SK-N-SH (cell line): ENCODE data around the gene DSE. TPM values are rescaled to one million over a fixed set of nuclear protein-coding genes. Genes with fewer than 3 reads are reported as not detected.
"Not testable (repeated sequence)": the region's sequence is repeated elsewhere in the genome, so short reads cannot be mapped to it uniquely, and the experiment has no call there.

ENCODE experiments used
- CTCF ChIA-PET: fragments of 300-600, 350-600 bp; formaldehyde crosslinking; extraction: SDS; loops from one replicate; lab custom pipeline; 2021; lab: Yijun Ruan, JAX
- POLR2A ChIA-PET: fragments of 350-600 bp; sonication (Branson Sonifier 250); formaldehyde crosslinking; extraction: SDS; loops from one replicate; lab custom pipeline; 2020; ENCODE audit warnings: antibody characterized with exemption, inconsistent platforms; lab: Yijun Ruan, JAX
- DNase-seq: peaks from one replicate; pipeline ENCODE4 v3.0.0; 2012
- H2AFZ ChIP-seq: fragments of 200-600 bp; sonication (generic); 2 replicates; pipeline ENCODE4 v1.8.1; 2016; ENCODE audit warnings: antibody characterized with exemption, mild to moderate bottlenecking, low read depth
- H3F3A ChIP-seq: fragments of 200-600 bp; sonication (generic); replicated peaks from 2 replicates; pipeline ENCODE3; 2016; ENCODE audit warnings: antibody characterized with exemption, mild to moderate bottlenecking; ENCODE audit not compliant: insufficient read depth
- H3K27ac ChIP-seq, 2 experiments: fragments of 200-500 bp in 1 of 2; fragments of 200-600 bp in 1 of 2; sonication (Bioruptor generic) in 1 of 2; sonication (generic), shearing (Covaris generic) in 1 of 2; 2 replicates each; pipeline versions ENCODE4 v1.5.1 to v1.6.1; 2014 to 2016; ENCODE audit warnings: low read depth in 2 of 2, inconsistent platforms in 1 of 2, low read length in 1 of 2, mild to moderate bottlenecking in 1 of 2, mixed read lengths in 1 of 2
- H3K27me3 ChIP-seq: fragments of 200-600 bp; sonication (generic), shearing (Covaris generic); 2 replicates; pipeline ENCODE4 v1.6.1; 2016; ENCODE audit warnings: mixed run types; ENCODE audit not compliant: insufficient read depth
- H3K36me3 ChIP-seq, 2 experiments: fragments of 200-500 bp in 1 of 2; fragments of 200-600 bp in 1 of 2; sonication (Bioruptor generic) in 1 of 2; sonication (generic) in 1 of 2; replicated peaks in 1 of 2; 2 replicates each; pipeline versions ENCODE3 to v1.5.1; 2014 to 2016; ENCODE audit warnings: low read length in 1 of 2, mild to moderate bottlenecking in 1 of 2; ENCODE audit not compliant: insufficient read depth in 2 of 2, control insufficient read depth in 1 of 2
- H3K4me1 ChIP-seq, 2 experiments: fragments of 200-500 bp in 1 of 2; fragments of 200-600 bp in 1 of 2; sonication (Bioruptor generic) in 1 of 2; sonication (generic), shearing (Covaris generic) in 1 of 2; 2 replicates each; pipeline versions ENCODE4 v1.5.1 to v1.6.1; 2014 to 2016; ENCODE audit warnings: low read depth in 1 of 2, low read length in 1 of 2, mixed run types in 1 of 2; ENCODE audit not compliant: insufficient read depth in 2 of 2, control insufficient read depth in 1 of 2
- H3K4me2 ChIP-seq: fragments of 200-600 bp; sonication (generic), shearing (Covaris generic); 2 replicates; pipeline ENCODE4 v1.6.1; 2017; ENCODE audit warnings: mixed run types
- H3K4me3 ChIP-seq, 2 experiments: fragments of 200-500 bp in 1 of 2; fragments of 200-600 bp in 1 of 2; sonication (Bioruptor generic) in 1 of 2; sonication (generic), shearing (Covaris generic) in 1 of 2; 2 replicates each; pipeline versions ENCODE4 v1.5.1 to v1.8.1; 2014 to 2016; ENCODE audit warnings: low read depth in 2 of 2, inconsistent platforms in 1 of 2, low read length in 1 of 2, mild to moderate bottlenecking in 1 of 2, mixed read lengths in 1 of 2, moderate library complexity in 1 of 2
- H3K79me2 ChIP-seq: fragments of 200-600 bp; sonication (generic); 2 replicates; pipeline ENCODE4 v1.8.1; 2017; ENCODE audit warnings: mild to moderate bottlenecking; ENCODE audit not compliant: insufficient read depth
- H3K9ac ChIP-seq: fragments of 200-600 bp; sonication (generic); 2 replicates; pipeline ENCODE4 v1.6.1; 2017; ENCODE audit warnings: mixed run types
- H3K9me2 ChIP-seq: fragments of 200-600 bp; sonication (generic); 2 replicates; pipeline ENCODE4 v1.6.1; 2017; ENCODE audit warnings: mixed run types
- H3K9me3 ChIP-seq: fragments of 200-600 bp; sonication (generic); 2 replicates; pipeline ENCODE4 v1.6.1; 2017; ENCODE audit warnings: mixed run types, mild to moderate bottlenecking, moderate library complexity
- H4K20me1 ChIP-seq: fragments of 200-600 bp; sonication (generic); 2 replicates; pipeline ENCODE4 v1.6.1; 2017; ENCODE audit warnings: mild to moderate bottlenecking, mixed run types; ENCODE audit not compliant: insufficient read depth
- ELF1 ChIP-seq: IDR thresholded peaks from 2 replicates; pipeline ENCODE4 v1.4.0; 2012
- EZH2phosphoT487 ChIP-seq: fragments of 200-600 bp; sonication (generic); IDR thresholded peaks from 2 replicates; pipeline ENCODE4 v1.6.1; 2017; ENCODE audit warnings: low read depth, mixed run types, mild to moderate bottlenecking, antibody characterized with exemption, moderate library complexity, borderline replicate concordance
- FOXJ3 ChIP-seq: sonication (generic); formaldehyde crosslinking; IDR thresholded peaks from 2 replicates; pipeline ENCODE4 v1.5.1; 2020; ENCODE audit warnings: mild to moderate bottlenecking, missing genetic modification reagents
- FOXM1 ChIP-seq: IDR thresholded peaks from 2 replicates; pipeline ENCODE4 v1.4.0; 2012; ENCODE audit warnings: low read depth, mild to moderate bottlenecking
- GATA2 ChIP-seq: sonication (generic); formaldehyde crosslinking; IDR thresholded peaks from 2 replicates; pipeline ENCODE4 v1.5.0; 2020; ENCODE audit warnings: mild to moderate bottlenecking, missing genetic modification reagents
- MXI1 ChIP-seq: IDR thresholded peaks from 2 replicates; pipeline ENCODE4 v1.6.1; 2012; ENCODE audit warnings: mild to moderate bottlenecking, low read depth, low read length, improper control_type of control experiment
- NFIC ChIP-seq: IDR thresholded peaks from 2 replicates; pipeline ENCODE4 v1.4.0; 2012; ENCODE audit warnings: borderline replicate concordance
- NRF1 ChIP-seq: IDR thresholded peaks from 2 replicates; pipeline ENCODE4 v1.6.1; 2012; ENCODE audit warnings: low read depth, mild to moderate bottlenecking, low read length
- POLR2AphosphoS5 ChIP-seq: IDR thresholded peaks from 2 replicates; pipeline ENCODE4 v1.6.1; 2012; ENCODE audit warnings: low read depth, low read length
- RFX5 ChIP-seq: IDR thresholded peaks from 2 replicates; pipeline ENCODE4 v1.6.1; 2012; ENCODE audit warnings: mild to moderate bottlenecking, improper control_type of control experiment, low read length
- RXRA ChIP-seq: IDR thresholded peaks from 2 replicates; pipeline ENCODE4 v1.4.0; 2012; ENCODE audit warnings: low read depth, mild to moderate bottlenecking, borderline replicate concordance
- SIN3A ChIP-seq: IDR thresholded peaks from 2 replicates; pipeline ENCODE4 v1.6.1; 2012; ENCODE audit warnings: low read depth, mild to moderate bottlenecking, low read length, moderate library complexity, borderline replicate concordance
- SMC3 ChIP-seq: IDR thresholded peaks from 2 replicates; pipeline ENCODE4 v1.6.1; 2012; ENCODE audit warnings: low read depth, low read length, improper control_type of control experiment
- TCF12 ChIP-seq: IDR thresholded peaks from 2 replicates; pipeline ENCODE4 v1.4.0; 2012
- YY1 ChIP-seq: IDR thresholded peaks from 2 replicates; pipeline ENCODE4 v1.4.0; 2012; ENCODE audit warnings: low read depth, mild to moderate bottlenecking
- WGBS: methylation state at CpG from one replicate; pipeline ENCODE4 v1.1.6; 2017; ENCODE audit warnings: low lambda C conversion rate; 5-methylcytosine and 5-hydroxymethylcytosine counted together
- polyA plus RNA-seq, 3 experiments: library from polyadenylated mRNA; depleted of rRNA; stranded (reverse); fragments of >200 nt; gene quantifications; 2 replicates each; pipeline ENCODE4 v1.2.3, GENCODE V29; 2012
- TF ChIP-seq, protein P1 (sequence below): fragments of 150-350 bp; IDR thresholded peaks from 2 replicates; pipeline ENCODE4 v1.6.1; 2016; ENCODE audit warnings: mild to moderate bottlenecking, low read depth, low read length
- TF ChIP-seq, protein P2 (sequence below): fragments of 150-350 bp; IDR thresholded peaks from 2 replicates; pipeline ENCODE4 v1.6.1; 2017; ENCODE audit warnings: antibody characterized with exemption, low read length, low read depth, borderline replicate concordance
- TF ChIP-seq, protein P3 (sequence below): IDR thresholded peaks from 2 replicates; pipeline ENCODE4 v1.4.0; 2012; ENCODE audit warnings: low read depth, borderline replicate concordance

Gene DSE
- polyA plus RNA-seq, 1 of the 3 experiments (the other 2 are of a cell fraction): 12.7 TPM

DNA sequence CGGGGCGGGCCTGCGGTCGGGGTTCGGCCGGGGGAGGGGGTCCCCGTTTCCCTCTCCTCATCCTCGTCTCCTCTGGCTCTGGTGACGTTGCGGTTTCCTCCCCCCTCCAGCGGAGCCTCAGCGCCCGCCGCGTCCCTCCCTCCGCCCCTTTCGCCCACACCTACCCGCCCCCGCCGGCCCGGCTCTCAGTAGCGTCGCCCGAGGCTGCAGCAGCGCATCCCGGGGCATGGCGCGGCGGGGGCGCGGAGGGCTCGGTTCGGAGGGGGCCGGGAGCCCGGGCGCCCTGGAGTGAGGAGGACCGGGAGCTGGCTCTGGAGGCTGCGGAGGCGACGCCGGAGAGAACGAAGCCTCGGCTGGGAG is at the start of gene DSE (continued):
- TF ChIP-seq SIN3A (no peak), POLR2AphosphoS5 (0 out of 2 replicates have a peak, but pooled peaks have one; percentile 47)
- TF ChIP-seq, all 33 proteins: peak for 3

DNA sequence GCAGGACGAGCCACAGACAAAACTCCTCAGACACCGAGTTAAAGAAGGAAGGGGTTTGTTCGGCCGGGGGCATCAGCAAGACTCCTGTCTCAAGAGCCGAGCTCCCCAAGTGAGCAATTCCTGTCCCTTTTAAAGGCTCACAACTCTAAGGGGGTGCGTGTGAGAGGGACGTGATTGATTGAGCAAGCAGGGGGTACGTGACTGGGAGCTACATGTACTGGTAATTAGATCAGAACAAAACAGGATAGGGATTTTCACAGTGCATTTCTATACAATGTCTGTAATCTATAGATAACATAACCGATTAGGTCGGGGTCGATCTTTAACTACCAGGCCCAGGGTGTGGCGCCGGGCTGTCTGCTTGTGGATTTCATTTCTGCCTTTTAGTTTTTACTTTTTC is 48.8 kb upstream of the DSE start:
- H3K4me1 ChIP-seq, H3K27ac ChIP-seq, H3K4me3 ChIP-seq, H3K9me2 ChIP-seq, H3K79me2 ChIP-seq, H3K36me3 ChIP-seq, H3K27me3 ChIP-seq, H3K4me2 ChIP-seq, H3F3A ChIP-seq, CTCF ChIA-PET, H2AFZ ChIP-seq, POLR2A ChIA-PET, H4K20me1 ChIP-seq, H3K9ac ChIP-seq, H3K9me3 ChIP-seq, DNase-seq: not testable (repeated sequence)
- 88% methylated on average over 13 of the region's 13 CpGs for WGBS

DNA sequence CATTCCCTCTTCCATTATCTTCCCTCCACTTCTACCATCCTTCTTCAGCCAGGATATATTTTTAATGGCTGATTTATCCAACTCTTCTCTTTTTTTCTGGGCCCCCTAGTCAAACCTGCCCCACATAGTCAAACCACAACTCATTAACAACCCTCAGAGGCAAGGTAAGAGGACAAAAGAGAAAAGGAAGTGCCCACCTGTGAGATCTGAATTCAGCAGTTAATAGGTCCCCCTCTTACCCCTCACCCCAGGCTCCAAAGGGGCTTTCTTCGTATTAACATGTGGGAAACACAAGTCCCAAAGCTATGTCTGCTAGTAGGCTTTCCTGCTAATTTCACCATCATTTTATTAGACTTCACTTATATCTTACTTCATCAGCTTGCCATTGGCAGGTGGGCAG is 46.9 kb upstream of the DSE start:
- WGBS: 82% methylated on average over 1 of the region's 1 CpG

DNA sequence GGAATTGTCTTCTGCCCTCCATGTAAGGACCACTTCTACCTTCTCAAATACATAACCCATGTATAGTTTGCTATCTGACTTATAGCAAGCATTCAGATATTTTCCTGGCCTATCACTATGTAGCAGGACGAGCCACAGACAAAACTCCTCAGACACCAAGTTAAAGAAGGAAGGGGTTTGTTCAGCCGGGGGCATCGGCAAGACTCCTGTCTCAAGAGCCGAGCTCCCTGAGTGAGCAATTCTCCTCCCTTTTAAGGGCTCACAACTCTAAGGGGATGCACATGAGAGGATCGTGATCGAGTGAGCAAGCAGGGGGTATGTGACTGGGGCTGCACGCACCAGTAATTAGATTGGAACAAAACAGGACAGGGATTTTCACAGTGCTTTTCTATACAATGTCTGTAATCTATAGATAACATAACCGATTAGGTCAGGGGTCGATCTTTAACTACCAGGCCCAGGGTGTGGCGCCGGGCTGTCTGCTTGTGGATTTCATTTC is 45.1 kb upstream of the DSE start:
- H3K4me2 ChIP-seq, H3K9me2 ChIP-seq, POLR2A ChIA-PET, H3K9ac ChIP-seq, H3K4me1 ChIP-seq, H3K9me3 ChIP-seq, H3K36me3 ChIP-seq, DNase-seq, H2AFZ ChIP-seq, H3K79me2 ChIP-seq, H3K27ac ChIP-seq, CTCF ChIA-PET, H4K20me1 ChIP-seq, H3K27me3 ChIP-seq, H3K4me3 ChIP-seq, H3F3A ChIP-seq: not testable (repeated sequence)
- 92% methylated on average over 11 of the region's 11 CpGs for WGBS

More for the DNA sequence above, 46.9 kb upstream of the DSE start:
- Histone ChIP-seq H3K27me3 (no peaks in the 10 kb centered on the region), H3K4me3 (no peak overlapping the region), H3K36me3 (no peaks in the 10 kb centered on the region), H3K27ac (no peak overlapping the region), H3K4me2 (no peak overlapping the region), H3K9me2 (no peaks in the 10 kb centered on the region), H3K9ac (no peak overlapping the region), H3K9me3 (no peaks in the 10 kb centered on the region), H3F3A (no peaks in the 10 kb centered on the region), H2AFZ (no peak overlapping the region), H3K4me1 (peaks cover 0 to 5% of the 10 kb centered on the region in 2 experiments; a peak in 1 of 4 replicates), H3K79me2 (no peaks in the 10 kb centered on the region), H4K20me1 (no peaks in the 10 kb centered on the region)
- TF ChIP-seq MXI1 (no peak), SMC3 (no peak), NRF1 (no peak), RXRA (no peak), ELF1 (no peak), YY1 (no peak), FOXJ3 (CRISPR knock-in tag) (no peak), FOXM1 (no peak), RFX5 (no peak), TCF12 (no peak), EZH2phosphoT487 (no peak), NFIC (no peak), POLR2AphosphoS5 (no peak), GATA2 (CRISPR knock-in tag) (no peak)
- TF ChIP-seq, protein P1, sequence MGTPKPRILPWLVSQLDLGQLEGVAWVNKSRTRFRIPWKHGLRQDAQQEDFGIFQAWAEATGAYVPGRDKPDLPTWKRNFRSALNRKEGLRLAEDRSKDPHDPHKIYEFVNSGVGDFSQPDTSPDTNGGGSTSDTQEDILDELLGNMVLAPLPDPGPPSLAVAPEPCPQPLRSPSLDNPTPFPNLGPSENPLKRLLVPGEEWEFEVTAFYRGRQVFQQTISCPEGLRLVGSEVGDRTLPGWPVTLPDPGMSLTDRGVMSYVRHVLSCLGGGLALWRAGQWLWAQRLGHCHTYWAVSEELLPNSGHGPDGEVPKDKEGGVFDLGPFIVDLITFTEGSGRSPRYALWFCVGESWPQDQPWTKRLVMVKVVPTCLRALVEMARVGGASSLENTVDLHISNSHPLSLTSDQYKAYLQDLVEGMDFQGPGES: no peak
- TF ChIP-seq, protein P2, sequence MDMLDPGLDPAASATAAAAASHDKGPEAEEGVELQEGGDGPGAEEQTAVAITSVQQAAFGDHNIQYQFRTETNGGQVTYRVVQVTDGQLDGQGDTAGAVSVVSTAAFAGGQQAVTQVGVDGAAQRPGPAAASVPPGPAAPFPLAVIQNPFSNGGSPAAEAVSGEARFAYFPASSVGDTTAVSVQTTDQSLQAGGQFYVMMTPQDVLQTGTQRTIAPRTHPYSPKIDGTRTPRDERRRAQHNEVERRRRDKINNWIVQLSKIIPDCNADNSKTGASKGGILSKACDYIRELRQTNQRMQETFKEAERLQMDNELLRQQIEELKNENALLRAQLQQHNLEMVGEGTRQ: no peak
- TF ChIP-seq, protein P3, sequence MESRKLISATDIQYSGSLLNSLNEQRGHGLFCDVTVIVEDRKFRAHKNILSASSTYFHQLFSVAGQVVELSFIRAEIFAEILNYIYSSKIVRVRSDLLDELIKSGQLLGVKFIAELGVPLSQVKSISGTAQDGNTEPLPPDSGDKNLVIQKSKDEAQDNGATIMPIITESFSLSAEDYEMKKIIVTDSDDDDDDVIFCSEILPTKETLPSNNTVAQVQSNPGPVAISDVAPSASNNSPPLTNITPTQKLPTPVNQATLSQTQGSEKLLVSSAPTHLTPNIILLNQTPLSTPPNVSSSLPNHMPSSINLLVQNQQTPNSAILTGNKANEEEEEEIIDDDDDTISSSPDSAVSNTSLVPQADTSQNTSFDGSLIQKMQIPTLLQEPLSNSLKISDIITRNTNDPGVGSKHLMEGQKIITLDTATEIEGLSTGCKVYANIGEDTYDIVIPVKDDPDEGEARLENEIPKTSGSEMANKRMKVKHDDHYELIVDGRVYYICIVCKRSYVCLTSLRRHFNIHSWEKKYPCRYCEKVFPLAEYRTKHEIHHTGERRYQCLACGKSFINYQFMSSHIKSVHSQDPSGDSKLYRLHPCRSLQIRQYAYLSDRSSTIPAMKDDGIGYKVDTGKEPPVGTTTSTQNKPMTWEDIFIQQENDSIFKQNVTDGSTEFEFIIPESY: no peak
- DNase-seq: no peak
- ChIA-PET CTCF (interaction anchor here (0.7 to 1.0 kb wide), 3 partner anchors 35 to 37 kb away, joined by 3 read pairs; no protein-coding TSS in a partner anchor), POLR2A (no interaction called here)
